HG03432 (cell line): ENCODE results near the gene MRPL12.
"Not testable (repeated sequence)": the region's sequence is repeated elsewhere in the genome, so short reads cannot be mapped to it uniquely, and the experiment has no call there.

Source experiments
- ATAC-seq: cut with Tn5 transposase; IDR thresholded peaks from one replicate; pipeline ENCODE4 v1.9.1; 2021; ENCODE audit warnings: mild to moderate bottlenecking, moderate library complexity; ENCODE audit not compliant: unreplicated experiment

The MRPL12 gene

DNA sequence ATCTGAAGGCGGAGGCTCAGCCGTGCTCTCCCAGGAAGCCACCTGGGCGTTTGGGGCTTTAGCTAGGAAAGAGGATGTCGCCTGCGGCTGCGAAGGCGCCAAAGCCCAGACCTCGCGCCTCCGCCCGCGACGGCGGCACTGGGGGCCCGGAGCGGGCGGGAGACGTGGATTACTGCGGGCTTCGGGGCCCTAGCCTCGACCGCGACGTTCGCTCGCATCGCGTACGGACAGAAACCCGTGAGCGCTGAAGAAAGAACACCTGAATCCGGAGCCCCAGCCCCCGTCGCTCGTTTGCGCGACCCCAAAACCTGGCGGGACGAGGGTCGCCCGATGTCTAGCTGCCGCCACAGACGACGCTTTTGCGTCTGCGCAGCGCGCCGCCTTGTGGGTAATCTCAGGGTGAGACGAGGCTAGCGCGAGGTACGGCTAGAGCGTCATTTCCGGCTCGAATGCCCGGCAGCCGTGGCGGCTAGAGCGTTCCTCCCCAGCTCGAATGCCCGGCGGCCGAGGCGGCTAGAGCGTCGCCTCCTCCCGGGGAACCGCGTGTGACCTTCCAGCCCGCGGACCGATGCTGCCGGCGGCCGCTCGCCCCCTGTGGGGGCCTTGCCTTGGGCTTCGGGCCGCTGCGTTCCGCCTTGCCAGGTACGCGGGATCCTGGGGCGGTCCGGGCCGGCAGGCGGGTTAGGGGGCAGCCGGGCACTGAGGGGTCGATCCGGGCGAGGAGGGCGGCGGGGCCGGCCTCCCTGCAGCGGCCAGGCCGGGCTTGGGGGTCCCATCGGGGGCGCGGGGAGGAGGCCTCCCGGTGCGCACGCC lies at the start of gene MRPL12:
TSS of gene MRPL12 (plus strand) at position 434 of the 813 bp plus-strand sequence. CDS start at position 569, 135 bp downstream.
- ATAC-seq, result peak; percentile 77

DNA sequence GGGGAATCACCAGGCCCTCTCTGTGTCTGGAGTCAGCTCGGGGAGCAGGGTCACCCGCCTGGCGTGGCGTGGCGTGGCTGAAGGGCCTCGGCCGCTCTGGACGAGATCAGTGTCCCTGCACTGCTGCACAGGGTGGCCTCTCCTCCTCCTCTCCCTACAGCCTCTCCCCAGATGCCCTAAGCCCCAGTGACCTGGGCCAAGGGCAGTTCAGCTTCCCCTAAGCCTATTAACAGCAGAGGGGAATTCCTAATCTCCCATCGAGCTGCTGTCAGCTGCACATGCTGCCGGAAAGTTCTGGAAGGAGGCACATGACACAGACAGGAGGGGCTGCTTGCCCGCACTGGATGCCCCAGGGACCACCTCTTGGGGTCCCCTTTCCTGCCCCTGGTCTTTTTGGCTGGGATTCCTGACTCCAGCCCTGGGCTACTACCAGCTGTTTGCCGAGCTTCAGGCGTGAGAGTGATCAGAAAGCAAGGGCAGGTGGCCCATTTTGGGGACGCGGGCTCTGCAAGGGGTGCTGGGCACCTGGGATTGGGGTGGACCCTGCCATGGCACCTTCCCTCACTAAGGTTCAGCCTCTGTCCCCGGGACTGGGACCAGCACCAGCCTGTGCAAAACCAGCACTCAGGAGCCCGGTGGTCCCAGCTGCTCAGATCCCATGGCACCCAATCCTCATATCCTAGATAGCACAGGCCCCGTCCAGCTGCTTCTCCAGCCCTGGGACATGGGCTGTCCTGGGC lies 47.6 kb upstream of the MRPL12 start:
- no peak for ATAC-seq

DNA sequence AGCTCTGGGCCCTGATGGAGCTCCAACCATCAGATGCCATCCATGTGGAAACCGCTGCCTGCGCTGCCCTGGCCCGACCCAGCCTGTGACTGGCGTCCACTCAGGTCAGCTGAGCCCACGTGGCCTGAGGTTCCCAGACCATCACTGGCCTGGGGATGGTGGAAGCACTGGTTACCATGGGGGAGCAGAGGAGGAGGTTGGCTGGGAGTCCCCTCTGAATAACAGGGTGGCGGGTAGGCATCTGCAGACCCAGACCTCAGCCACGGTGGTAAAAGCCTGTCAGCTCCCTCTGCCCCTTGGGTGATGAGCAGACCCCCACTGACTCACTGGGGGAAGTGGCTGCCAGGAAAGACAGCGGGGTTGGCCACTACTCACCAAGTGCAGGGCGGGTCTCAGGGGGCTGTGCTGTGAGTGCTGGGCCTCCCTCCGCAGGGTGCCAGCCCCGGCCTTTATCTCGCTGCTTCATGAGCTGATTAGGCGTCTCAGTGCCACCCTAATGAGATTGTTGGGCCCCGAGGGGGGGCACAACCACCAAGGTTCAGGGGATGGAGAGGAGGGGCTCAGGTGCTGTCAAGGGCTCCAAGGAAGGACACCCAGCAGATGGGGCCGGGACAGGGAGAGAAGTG lies 46.9 kb upstream of the MRPL12 start, which contains the start of gene PDE6G:
TSS of gene PDE6G (minus strand) at position 425 of the 626 bp plus-strand sequence. CDS start 3,237 bp downstream, outside the sequence.
- no peak for ATAC-seq

DNA sequence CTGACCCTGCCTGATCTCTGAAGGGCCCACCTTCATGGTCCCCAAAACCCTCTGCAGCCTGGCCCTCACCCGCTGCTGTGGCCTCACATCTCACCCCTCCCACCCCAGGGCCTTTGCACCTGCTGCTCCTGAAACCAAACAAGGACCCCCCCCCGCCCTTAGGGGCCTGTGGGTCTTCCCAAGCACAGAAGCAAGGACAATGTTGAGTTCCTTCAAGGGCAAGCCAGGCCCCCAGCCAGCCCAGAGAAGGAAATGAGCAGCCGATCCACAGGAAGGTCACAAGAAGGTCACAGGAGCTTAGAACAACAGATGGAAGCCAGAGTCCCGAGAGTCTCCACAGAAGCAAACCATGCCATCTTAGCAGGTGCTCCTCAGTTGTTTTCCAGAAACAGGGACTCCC lies 46.3 kb upstream of the MRPL12 start:
- no peak for ATAC-seq

DNA sequence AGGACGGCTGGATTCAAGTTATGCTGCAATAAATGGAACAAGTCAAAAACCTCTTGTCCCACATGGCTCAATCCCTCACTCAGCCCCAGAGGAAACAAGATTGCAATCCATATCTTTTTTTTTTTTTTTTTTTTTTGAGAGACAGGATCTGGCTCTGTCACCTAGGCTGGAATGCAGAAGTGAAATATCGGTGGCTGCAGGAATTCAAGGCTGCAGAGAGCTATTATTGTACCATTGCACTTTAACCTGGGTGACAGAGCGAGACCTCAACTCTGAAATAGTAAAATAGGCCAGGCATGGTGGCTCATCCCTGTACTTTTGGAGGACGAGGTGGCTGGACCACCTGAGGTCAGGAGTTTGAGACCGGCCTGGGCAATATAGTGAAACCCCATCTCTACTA lies 44.1 kb upstream of the MRPL12 start:
- ATAC-seq, result no peak

DNA sequence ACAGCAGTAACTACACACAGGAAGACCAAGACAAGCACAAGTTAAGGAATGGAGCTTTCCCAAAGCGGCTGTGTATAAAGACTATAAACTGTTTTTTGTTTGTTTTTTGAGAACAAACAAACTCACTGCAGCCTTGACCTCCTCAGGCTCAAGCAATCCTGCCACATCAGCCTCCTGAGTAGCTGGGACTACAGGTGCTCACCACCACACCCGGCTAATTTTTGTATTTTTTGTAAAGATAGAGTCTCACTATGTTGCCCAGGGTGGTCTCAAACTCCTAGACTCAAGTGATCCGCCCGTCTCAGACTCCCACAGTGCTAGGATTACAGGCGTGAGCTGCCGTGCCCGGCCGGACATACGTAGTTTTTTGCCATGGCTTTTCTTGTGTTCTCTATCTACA lies 42.7 kb upstream of the MRPL12 start:
- no peak for ATAC-seq

DNA sequence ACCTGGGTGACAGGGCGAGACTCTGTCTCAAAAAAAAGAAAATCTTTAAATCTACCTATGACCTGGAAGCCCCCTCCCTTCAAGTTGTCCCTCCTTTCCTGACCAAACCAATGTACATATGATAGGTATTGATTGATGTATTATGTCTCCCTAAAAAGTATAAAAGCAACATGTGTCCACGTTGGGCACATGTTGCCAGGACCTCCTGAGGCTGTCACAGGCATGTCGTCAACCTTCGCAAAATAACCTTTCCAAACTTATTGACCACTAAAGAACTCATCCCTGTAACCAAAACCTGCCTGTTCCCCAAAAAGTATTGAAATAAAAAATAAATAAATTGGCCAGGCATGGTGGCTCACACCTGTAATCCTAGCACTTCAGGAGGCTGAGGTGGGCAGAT lies 41.2 kb upstream of the MRPL12 start:
- ATAC-seq, result no peak

DNA sequence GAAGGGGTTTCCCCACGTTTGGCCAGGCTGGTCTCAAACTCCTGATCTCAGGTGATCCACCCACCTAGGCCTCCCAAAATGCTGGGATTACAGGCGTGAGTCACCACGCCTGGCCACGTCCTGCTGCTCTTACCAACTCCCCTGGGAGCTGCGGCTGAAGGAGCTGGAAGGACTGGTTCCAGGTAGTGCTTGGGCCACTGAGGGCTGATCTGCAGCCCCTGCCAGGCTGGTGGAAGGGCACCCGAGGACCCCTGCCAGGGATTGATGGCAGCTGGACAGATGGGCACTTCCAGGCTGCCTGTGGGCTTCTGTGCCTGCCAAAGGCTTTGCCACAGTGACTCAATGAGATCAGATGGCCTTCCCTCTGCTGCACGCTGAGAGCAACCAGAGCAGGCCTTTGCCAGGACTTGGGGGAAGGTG lies 39.1 kb upstream of the MRPL12 start:
- ATAC-seq, result no peak

DNA sequence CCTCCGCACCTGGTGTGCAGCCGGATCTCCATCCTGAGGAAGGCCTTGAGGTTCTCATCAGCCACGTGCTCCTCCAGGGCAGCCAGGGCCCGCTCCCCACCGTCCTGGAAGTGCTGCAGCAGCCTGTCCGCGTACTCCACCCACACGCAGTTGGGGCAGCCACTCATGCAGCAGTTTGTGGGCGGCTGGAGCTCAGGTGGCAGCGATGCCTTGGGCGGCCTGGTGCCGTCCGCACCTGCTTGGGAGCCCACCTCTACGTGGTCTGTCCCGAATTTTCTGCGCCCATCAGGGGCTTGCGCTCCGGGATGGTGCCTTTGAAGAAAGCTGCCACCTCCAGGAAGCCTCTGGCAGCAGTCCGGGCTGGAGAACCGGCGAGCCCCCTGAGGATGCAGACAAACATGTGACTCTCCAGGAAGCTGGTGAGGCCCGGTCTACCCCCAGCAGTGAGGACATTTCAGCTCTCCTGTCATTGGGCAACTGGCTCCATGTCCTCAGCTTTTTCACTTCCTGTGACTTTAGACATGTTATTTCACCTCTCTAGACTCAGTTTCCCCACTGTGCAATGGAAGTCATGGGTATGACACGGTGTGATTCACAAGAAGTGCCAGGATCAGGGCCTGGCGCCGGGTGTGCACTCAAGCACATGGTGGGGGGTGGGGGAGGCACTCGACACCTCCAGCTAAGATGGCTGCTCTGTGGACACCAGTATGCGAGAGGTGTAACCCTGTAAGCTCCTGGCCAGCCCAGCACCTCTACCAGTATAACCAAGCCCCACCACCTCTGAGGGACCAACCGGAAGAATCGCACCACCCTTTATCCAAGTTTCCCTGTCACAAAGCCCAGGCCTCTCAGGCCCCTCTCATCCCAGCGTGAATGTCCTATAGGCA lies 37.7 kb upstream of the MRPL12 start:
- ATAC-seq, result peak; percentile 7

DNA sequence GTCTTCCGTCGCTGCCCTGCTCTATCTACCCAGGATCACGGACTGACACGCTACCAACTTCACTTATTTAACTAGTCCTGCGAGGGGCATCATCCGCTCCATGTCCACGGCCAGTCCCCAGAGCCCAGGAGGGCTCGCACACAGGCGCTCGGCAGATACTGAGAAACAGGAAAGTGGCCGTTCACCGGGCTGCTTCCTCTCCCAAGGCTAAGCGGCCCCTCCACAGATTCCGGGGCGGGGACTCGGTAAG lies 37.1 kb upstream of the MRPL12 start:
- no peak for ATAC-seq

DNA sequence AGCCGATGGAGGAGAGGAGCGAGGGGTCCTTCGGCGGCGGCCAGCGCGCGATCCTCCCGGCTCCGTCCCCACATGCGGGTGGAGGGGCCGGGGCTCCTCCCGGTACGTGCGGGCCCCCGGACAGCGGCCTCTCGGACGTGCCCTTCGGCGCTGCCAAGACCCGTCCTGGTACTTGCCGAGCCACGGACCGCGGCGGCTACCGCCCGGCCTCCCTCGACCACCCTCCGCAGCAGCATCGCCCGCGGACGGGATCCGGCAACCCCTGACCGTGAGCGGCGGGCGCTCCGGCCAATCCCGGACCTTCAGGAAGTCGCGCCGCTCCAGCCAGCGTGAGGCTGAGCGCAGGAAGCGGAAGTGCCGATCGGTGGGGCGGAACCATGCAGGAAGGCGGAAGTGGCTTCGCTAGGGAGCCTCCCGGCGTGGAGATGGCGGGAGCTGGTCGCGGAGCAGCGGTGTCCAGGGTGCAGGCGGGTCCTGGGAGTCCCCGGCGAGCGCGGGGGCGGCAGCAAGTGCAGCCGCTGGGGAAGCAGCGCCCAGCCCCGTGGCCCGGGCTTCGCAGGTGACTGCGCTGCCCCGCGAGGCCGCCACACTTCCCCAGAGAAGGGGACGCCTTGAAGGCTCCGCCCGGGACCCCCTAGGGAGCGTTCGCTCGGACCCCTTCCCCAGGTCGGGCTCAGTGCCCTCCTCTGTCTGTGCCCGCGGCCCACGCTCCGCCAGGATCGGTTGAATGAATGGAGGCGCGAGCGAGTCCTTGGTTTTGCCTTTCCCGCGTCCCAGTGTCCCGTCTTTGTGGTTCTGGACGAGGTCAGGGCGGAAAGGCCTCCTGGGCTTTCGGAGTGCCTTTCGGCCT lies 36.6 kb upstream of the MRPL12 start, which contains the start of the genes CCDC137 and OXLD1:
TSS of gene CCDC137 (plus strand) at position 396 of the 850 bp plus-strand sequence. CDS start at position 426, 30 bp downstream.
TSS of gene OXLD1 (minus strand) at position 264 of the 850 bp plus-strand sequence. CDS start at position 236, 28 bp downstream.
- ATAC-seq, result peak; percentile 89

DNA sequence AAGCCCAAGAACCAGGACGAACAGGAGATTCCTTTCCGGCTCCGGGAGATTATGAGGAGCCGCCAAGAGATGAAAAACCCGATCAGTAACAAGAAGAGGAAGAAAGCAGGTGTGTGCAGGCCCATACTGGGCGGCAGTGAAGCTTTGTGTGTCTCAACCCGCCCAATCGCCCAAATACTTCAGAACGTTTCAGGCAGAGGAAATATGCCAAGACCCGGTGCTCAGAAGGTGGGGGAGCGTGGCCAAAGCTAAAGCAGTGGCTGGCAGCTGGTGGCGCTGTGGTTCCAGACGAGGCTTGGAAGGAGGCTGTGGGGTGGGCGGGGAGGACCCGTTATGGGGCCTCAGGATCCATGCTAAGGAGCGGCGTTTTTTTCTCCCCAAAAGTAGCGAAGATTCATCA lies 35.4 kb upstream of the MRPL12 start:
- no peak for ATAC-seq

DNA sequence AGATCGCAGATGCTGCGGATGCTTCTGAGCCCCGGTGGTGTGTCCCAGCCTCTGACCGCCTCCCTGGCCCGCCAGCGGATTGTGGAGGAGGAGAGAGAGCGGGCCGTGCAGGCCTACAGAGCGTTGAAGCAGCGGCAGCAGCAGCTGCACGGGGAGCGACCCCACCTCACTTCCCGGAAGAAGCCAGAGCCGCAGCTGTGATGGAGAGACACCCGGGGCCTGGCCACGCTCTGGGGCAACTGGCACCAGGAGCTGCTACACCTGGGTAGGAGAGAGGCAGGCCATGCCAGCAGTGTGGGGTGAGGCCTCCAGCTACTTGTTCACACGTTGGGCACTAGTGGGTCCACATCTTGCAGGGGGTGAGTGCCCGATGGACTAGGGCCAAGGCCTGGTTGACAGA lies 30.7 kb upstream of the MRPL12 start:
- ATAC-seq, result no peak

DNA sequence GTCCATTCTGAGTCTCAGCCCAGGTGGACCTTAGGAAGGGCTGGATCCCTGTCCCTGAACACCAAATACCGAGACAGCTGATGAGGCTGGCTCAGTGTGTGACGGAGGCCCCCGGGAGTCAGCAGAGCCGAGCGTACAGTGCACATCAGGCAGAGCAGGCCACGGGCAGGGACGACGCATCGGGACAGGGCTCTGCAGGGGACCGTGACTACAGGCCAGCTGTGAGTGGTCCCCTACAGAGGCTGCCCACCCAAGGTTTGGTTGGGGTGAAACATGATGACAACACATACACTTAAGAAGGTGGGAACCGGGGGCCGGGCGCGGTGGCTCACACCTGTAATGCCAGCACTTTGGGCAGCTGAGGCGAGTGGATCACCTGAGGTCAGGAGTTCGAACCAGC lies 30.2 kb upstream of the MRPL12 start:
- no peak for ATAC-seq

DNA sequence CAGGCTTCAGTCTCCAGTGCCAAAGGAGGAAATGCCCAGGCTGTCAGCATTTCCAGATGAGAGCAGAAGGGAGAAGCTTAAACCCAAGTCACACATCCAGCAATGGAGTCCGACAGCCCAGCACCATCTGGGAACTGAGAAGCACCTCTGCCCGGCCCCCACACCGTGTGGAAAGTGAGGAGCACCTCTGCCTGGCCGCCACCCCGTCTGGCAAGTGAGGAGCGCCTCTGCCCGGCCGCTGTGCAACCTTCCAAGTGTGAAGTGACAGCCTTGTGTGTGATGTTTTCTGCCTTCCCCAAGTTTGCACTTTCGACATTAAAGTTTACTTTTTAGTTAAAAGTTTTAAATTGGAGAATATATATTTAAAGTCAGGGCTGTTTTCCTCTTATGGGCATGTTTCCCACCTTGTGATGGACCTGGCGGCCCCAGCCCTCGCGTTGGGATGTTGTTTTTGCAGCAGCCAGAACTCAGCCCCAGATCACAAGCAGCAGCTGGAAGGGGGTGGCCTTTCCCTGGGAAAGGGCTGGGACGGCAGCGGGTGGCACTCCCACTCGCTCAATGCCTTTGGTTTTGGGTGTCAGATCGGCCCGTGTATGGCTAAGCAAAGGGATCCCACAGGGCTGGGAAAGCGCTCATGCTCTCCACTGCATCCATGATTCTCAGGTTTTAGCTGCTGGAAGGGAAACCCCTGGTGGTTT lies 29.5 kb upstream of the MRPL12 start:
- no peak for ATAC-seq

DNA sequence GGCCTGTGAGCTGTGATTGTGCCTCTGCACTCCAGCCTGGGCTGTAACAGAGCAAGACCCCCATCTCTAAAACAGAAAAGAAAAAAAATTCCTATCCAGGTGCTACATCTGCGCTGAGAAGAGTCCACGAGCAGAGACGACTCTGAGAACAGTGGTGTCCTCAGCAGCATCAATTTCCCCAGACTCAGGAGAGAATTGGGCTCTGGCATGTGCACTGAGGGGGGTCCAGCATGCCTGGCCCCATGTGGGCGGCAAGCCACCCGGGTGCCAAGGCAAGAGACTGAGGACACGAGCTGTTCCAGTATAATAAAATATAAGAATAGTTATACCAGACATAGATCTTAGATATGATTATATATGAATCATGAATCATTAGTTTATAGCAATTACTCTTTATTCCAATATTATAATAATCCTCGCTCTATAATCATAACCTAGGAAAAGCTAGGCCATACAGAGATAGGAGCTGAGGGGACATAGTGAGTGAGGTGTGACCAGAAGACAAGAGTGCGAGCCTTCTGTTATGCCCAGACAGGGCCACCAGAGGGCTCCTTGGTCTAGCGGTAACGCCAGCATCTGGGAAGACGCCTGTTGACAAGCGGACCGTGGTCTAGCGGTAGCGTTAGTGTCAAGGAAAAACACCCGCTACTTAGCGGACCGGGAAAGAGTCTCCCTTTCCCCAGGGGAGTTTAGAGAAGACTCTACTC lies 27.5 kb upstream of the MRPL12 start:
- ATAC-seq, result not testable (repeated sequence)

DNA sequence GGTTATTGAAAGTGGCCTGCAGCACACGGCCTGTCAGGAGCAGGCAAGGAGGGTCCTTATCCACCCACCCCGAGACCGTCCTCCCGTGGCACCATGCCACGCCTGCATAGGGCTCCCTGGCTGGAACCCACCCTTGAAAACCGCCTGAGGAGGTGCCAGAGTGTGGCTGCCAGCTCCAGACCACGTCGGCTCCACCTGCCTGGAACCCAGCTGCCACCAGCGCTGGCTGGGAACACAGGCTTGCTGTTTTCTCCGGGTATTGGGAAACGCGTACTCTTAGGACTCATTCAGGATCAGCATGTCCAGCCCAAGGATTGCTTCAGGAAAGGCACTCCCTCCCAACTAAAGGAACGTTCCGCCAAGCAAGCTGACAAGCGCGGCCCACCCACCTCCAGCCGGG lies 26.3 kb upstream of the MRPL12 start:
- no peak for ATAC-seq

DNA sequence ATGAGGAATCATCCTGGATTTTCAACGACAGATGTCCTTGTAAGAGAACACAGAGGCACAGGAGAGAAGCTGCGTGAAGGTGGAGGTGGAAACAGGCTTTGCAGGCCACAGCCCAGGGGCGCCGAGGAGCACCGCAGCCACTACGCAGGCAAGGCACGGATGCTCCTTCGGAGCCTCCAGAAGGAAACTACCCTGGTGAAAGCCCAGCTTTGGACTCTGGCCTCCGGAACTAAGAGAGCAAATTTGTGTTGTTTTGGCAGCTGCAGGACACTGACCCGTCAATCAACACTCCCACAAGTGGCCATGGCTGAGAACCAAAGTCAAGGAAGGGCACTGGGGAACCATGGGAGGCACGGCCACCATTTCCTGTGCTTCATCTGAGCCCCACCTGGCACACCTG lies 23.0 kb upstream of the MRPL12 start:
- ATAC-seq, result no peak

DNA sequence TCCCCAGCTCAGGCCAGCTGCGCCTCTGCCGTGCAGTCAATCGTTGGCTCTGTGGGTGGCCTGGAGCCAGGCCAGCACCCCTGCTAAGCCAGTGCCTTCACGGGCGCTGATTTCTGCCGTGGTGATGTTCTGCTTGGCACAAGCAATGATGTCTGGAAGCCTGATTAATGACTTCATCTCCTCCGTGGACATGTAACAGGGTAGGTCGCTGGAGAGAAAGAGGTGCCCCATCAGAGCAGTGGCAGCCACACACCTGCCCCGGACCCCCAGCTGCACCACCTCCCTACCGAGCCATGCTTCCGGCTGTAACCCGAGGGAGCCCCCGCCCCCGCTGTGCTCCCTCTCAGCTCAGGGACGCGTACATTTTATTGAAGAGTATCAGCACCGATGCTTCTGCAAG lies 21.5 kb upstream of the MRPL12 start:
- ATAC-seq, result no peak
